Gastroesophageal sphincter (tissue), 3 donors: ENCODE results near the gene TOP1.

ENCODE experiments used
- CTCF ChIP-seq, 4 experiments: fragments of 200-600 bp in 2 of 4; fragments of 450-650 bp in 2 of 4; sonication (generic) in 1 of 4; IDR thresholded peaks; one replicate each; pipeline ENCODE4 v1.5.1; 2017 to 2019; ENCODE audit warnings: antibody characterized with exemption in 4 of 4, mild to moderate bottlenecking in 2 of 4, moderate library complexity in 2 of 4
- POLR2A ChIP-seq, 2 donors: fragments of 450-650 bp; IDR thresholded peaks; one replicate each; pipeline ENCODE4 v1.6.1; 2017; ENCODE audit warnings: antibody characterized with exemption in 2 of 2, mild to moderate bottlenecking in 2 of 2, moderate library complexity in 1 of 2

DNA sequence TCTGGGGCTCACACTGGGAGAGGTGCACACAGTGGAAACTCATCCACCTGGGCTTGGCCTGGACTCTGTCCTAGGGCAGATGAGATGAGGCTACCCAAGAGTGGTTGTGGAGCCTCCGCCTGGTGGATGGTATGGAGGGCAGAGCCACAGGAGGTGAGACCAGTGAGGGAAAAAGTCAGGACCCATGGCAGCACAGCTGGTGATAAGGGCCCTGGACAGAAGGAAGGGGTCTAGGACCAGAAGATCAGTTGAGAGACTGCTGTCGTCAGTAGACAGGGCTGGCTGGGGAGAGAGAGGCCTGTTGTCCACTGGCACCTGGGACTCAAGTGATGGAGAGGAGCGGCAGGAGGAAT lies 138.5 kb downstream of the TOP1 start:
- TF ChIP-seq POLR2A (IDR thresholded peaks at IDR 0.05): no peak
- TF ChIP-seq CTCF (IDR thresholded peaks at IDR 0.05): no peak
